ACHN (cell line): ENCODE data around the gene R3HCC1L.

ENCODE experiments used
- DNase-seq: peaks from one replicate; pipeline ENCODE4 v3.0.0-alpha.2; 2015
- in situ Hi-C: cut with HindIII; loops from 2 replicates; pipeline ENCODE4 v1.10.0; 2017; ENCODE audit warnings: low sequenced_read_pairs, low pct_ligation_motif_present, low pct_unique_long_range_greater_than_20kb

R3HCC1L gene

DNA sequence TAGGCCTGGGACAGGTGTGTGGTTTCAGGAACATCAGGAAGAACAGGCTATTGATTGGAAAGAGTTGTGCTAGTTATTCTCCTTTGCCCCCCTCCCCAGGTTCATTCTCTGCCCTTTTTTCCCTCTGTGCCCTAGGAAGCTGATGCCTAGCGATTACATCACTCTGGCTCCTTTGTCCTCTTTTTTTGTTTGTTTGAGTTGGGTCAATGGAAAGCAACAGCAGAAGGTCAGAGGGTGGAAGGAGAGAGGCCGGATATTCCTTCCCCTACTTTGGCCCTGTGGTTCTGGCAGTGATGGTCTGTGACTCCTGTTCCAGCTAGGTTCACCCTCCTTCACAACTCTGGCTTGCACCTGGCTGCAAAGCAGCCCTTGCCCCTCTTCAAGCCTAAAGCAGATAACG lies 114.7 kb downstream of the R3HCC1L start:
- no peak for DNase-seq
- in situ Hi-C loops: no loop called here

DNA sequence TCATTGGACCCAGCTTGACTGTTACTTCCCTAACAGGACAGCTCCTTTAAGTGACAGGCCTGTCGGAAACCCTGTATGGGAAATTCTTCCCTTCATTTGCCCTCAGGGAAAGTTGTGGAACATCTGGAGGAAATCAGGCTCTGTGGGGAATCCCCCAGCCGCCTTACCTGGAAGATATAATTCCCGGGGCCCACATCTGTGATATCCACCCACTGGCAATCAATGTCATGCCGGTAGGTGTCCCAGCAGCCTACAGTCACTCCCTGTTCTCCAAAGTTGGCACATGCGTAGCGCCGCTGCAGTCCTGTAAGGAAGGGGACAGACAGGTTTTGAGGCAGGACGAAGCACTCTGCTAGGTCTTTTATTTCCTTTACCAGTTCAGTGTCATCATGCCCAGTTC lies 116.9 kb downstream of the R3HCC1L start:
- in situ Hi-C loops: no loop called here
- no peak for DNase-seq

DNA sequence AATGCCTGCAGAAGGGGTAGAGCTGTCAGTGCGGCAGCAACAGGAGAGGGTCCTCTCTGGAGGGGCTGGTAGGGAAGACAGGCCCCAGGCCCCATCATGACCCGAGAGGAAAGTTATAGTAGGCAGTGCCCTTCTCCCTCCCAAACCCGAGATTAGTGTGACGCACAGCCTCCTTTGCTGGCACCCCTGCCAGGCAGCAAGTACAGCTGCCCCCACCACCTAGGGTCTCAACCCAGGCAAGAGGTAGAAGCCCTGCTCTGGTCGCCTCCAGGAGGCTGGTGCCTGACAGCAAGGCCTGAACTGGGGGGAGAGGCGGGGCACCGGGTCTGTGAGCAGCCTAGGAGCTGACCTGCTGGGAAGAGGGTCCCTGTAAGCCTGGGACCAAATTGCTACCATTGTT lies 118.0 kb downstream of the R3HCC1L start:
- DNase-seq: no peak
- in situ Hi-C loops: no loop called here

DNA sequence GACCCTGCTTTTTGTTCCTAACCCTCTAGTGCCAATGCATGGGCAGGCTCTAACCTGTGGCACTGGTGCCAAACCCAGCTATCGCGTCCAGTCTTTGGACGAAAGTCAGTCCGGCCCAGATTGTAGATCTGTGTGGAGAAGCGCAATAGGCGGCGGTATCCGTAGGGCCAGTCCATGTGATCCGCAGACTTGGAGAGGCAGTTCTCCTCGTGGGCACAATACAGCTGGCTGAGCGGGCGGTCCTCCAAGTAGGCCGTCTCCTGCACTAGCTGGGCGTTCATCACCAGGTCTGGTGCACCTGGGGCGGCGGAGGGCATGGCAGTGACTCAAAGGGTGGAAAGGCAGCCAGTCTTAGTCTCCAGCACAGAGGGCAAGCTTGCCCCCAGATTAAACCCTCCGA lies 119.0 kb downstream of the R3HCC1L start:
- no peak for DNase-seq
- in situ Hi-C loops: no loop called here

DNA sequence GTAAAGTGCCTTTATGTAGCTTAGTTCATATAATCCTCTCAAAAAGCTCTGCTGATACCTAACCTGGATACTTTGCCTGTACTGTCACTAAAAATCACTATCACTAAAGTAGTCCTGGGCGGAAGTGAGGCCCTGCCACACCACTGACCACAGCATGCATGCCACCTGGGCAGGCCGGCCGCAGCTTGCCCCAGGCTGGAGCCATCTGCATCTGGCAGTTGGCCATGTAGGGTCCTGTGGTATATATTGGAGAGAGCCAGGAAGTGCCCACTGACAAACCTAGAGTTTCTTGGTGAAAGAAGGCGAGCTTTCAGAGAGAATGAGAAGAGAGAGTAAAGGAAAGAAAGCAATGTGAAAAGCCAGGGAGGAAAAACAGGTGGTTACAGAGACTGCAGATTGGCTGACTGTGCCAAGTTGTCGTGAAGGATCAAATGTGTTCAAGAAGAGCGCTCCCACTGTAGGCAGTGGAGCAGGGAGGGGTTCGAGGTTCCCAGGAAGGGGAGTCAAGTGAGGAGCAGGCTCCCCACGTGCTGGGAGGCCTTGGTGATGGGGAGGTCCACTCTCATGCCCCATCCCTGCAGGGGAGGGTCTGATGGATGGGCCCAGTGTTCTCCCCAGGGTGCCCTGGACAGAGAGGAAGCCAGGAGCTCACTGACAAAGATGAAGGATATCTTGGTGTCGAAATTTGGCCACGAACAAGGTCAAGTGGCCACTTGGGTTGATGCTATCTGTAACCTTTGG lies 119.9 kb downstream of the R3HCC1L start:
- DNase-seq: no peak
- in situ Hi-C loops: no loop called here

DNA sequence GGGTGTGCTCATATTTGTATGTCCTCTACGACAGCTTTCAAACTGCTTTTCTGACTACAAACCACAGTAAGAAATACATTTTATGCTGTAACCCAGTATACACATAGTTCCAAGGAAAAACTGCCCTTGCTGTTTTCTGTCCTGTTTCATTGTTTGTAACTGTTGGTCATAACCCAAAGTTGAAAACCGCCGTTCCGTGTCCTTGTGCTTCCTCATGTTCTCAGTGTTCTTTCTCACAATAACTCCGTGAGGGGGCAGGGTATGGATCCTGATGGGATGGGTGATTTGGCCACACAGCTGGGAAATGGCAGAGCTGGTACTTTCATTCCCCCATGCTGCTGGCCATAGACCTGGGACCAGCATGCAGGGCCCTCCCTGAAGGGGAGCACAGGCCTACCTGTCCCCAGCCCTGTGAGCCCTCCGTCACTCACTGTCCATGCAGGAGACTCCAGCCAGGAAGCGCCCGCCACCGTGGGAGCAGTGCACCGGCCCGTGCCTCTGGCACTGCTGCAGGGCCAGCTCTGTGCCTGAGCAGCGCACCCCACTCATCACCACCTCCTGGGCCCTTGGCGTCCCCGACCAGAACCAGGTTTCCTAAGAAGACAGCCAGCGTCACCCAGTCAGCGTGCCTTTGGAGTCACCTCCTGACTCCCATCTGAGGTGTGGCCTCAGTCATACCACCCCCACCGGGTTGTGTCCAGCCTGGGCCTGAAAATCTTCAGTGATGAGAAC lies 120.9 kb downstream of the R3HCC1L start:
- in situ Hi-C loops: no loop called here
- no peak for DNase-seq

DNA sequence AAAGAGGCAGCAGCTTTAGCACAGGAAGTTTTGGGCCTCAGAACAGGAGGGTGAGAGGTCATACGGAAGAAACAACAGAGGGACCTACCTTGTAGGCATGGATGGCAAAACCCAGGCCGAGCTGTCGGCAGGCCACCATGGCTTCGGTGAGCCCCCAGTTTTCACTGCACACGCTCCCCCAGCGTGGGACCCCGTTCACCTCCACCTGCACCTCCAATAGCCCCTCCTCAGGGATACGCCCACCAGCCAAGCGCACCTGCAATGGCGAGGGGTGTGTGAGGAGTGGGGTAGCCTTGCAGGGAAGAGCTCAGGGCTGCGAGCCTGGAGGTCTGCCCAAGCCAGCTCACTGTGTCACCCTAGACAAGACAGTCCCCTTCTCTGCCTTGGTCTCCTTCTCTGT lies 122.2 kb downstream of the R3HCC1L start:
- DNase-seq: no peak
- in situ Hi-C loops: no loop called here

DNA sequence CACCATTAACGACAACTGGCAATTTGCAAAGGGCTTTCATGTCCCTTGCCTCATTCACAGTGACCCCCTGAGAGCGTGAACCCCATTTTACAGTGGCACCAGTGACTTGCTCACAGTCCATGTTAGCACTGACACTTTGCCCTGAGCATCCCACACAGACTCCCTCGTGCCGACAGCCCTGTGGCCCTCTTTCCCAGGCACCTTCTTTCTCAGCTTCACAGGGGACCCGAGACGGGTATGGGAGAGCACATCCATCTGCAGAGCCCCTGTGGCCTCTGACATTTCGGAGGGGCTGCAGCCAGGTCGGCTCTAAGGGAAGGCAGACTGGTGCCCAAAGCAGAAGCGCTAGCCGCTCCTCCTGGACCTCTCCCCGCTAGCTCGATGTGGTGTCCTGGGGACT lies 122.7 kb downstream of the R3HCC1L start:
- in situ Hi-C loops: no loop called here
- no peak for DNase-seq

DNA sequence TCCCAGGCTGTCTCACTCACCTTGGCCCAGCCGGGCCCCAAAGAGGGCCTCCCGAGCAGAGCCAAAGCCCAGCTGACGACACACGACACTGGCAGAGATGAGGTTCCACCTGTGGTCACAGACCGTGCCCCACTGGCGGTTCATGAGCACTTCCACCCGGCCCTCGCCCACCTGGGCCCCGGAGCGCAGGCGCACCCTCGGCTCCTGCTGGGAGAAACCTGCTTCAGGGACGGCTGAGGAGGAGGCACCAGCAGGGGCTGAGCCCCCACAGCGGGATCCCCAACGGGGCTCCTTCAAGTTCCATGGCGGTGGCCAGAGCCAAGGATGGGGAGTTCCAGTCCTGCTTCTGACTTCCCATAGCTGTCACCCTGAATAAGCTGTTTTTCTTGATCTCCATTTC lies 123.5 kb downstream of the R3HCC1L start:
- in situ Hi-C loops: no loop called here
- DNase-seq: no peak

DNA sequence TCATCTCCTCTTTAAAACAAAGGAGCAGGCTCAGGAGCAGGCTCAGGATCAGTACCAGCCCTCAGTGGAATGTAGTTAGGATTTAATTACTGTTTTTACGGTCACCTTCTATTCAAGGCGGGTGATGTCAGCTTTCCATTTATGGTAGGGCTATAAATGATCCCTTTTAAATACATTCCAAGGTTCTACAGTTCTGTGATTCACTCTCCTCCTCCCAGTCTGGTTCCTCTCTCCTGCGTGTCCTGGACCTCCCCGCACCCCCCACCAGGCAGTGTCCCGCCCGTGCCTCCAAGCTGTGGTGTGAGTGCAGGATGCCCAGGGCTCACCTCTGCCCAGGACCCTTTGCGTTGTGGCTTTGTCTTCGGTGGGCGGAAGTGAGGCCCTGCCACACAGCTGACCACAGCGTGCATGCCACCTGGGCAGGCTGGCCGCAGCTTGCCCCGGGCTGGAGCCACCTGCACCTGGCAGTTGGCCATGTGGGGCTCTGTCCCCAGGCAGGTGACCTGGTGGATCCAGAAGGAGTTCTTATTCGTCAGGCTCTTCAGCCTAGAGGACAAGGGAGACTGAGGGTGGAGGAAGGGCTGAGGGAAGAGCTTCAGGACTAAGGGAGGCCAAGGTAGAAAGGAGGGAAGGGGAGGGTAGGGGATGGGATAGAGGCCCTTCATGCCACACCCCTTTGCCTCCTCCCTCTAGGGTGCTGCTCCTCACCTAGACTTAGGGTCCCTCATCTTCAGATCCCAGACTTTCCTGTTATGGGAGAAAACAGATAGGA lies 124.4 kb downstream of the R3HCC1L start:
- DNase-seq: no peak
- in situ Hi-C loops: no loop called here

DNA sequence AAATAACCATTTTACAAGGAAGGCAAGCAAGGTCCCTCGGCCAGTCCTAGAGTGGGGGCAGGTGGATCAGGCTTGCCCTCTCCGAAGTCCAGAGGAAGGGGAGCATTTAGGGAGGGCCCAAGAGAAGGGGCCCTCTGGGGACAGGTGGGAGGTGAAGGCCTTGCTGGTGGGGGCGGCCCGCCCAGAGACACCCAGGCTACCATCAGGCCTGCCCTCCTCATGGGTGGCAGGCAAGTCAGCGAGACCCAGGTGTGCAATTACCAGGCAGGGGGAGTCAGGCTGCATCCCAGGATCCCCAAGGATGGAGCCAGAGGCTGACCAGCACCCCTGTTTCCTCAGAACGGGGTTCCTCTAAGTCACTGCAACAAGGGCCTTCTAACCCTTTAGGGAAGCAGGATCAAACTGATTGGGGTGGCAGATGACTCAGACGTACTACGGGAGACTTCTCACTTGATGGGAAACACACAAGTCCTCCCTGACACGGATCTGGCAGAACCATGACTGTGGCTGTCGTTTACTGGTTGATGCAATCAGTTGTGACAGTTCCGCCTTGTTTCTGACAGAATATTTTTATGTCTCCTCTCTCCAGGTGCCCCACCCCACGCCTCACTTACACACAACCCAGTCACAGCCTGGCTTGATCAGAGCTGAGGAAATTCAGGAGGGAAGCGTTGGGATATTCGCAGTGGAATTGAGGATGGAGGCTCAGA lies 125.3 kb downstream of the R3HCC1L start:
- in situ Hi-C loops: no loop called here

DNA sequence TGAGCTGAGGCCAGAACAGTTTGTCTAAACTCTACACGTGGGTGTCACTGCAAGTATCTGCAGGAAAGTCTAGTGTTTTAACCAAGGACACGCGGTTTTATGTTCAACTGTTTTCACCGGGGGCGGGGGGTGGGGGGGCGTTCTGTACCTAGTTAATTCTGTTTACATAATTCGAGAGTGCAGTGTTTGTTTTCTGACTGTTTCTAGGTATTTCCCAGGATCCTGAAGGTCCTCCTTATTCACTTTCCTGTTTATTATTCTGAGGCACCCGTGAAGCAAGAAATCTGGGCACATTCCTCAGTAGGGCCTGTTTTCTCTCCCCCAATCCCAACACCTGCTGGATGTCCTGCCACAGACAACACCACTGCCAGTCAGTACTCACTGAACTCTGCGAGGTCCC lies 125.9 kb downstream of the R3HCC1L start:
- in situ Hi-C loops: no loop called here
- DNase-seq: no peak

More for the DNA sequence above, 125.3 kb downstream of the R3HCC1L start:
- no peak for DNase-seq

DNA sequence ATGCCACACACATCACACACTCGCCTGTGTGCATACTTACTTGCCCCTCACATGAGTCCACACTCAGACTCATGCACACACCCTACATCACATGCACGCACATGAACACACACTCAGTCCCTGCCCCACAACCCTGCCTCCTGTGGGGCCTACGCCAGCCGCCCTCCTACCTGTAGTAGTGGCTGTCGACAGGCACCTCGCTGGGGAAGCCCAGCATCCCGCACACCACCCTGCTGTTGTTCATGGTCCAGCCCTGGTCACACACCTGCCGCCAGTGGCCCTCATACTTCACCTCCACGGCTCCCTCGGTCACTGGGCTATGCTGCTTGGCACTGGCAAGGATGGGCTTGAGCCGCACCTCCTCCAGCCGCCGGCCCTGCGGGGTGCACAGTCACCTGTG lies 126.3 kb downstream of the R3HCC1L start:
- in situ Hi-C loops: no loop called here
- no peak for DNase-seq

DNA sequence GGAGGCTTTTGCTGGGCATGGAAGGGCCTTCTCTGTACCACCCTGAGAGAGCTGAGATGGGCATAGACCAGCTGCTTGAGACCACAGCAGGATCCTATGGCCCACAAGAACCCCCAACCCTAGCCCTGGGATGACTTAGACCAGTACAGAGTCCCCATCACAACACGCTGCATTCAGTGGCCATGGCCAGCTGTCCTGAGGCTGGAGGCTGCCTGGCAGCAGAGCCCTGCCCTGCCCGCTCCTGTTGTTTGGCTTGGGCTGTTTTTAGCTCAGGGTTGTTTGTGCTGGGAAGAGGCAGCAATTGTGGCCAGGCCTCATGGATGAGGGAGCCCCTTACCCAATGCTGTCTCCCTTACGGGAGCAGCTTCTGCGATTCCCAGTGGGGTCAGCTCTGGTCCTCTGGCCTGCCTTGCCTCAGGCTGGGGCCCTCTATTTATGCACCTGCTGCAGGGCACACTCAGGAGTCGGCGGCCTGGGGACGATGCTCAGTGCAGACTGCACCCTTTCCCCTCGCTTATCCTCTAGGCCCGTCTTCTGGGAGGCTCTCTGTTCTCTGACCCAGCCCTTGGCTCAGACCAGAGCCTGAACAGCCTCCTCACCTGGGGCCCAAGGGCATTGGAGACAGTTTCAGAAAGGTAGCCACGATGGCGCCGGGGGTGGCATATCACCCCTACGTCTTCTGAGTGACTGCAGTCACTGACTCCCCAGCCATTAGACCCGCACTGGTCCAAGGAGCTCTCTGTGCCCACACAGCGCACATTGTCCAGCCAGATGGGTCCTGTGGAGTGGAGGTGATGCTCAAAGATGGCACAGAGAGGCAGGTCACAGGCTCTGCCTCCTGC lies 127.2 kb downstream of the R3HCC1L start:
- in situ Hi-C loops: no loop called here
- no peak for DNase-seq

DNA sequence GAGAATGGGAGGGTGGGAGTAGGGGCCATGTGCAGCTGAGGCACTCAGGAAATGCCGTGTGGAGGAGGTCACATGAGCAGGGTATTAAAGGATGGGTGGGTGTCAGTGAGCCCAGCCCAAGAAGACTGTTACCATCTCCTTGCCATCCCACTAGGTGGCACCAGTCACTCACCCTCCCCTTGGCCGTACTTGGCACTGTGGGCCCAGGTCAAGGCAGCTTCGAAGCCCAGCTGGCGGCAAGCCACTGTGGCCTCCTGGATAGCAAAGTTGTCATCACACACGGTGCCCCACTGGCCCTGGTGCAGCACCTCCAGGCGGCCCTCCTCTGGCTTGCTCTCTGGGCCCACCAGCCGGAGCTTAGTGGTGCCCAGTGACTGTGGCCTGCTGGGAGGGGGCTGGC lies 128.1 kb downstream of the R3HCC1L start:
- in situ Hi-C loops: no loop called here
- peak; percentile 57 for DNase-seq

DNA sequence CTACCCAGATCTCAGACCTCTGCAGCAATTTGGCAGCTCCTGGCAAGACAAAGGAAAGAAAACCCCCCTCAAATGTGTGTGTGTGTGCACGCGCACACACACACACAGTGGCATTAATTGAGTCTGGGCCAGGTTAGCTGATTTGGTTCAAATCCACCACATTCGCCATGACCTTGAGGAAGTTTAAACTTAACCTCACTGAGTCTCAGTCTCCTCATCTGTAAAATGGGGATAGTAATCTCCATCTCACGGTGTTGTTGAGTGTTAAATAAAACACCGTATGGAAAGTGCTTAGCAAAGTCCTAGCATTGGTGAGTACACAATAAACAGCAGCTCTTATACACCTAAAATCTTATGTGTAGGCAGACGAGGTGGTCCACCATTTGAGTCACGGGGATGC lies 128.6 kb downstream of the R3HCC1L start:
- in situ Hi-C loops: no loop called here
- no peak for DNase-seq

DNA sequence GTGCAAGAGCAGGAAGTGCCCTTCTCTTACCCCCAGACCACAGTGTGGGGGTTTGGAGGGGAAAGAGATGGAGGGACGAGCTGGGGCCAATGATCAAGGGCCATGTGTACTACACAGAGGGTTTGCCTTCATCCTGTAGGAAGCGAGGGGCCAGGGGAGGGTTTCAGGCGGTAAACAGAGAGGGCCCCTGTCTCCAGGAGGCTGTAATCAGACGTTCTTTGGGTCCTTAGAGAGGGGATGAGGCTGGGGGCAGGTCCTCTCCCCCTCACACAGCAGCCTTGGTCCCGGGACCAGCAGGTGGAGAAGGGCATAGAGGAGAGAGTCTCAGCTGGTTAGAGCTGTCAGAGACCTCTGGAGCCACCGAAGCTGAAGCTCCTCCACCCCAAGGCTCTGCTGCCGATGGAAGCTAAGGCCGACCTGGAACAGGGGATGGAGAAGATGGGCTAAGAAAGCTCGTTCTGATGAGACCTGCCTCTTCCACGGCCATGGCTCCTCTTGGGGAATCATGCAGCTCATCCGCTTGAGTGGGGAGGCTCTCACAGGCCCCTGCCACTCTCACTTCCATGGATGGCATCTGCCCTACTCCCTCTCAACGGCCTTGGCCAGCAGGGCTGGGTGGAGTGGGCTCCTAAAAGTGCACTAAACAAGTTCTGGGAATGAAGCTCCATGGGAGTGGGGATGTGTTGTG lies 130.1 kb downstream of the R3HCC1L start:
- DNase-seq: no peak
- in situ Hi-C loops: no loop called here
